ENCODE data around the gene SRGAP1.

- TF ChIP-seq REST (IDR thresholded peaks at IDR 0.05; ENCODE audit: insufficient read depth in 1 of 2, low read depth in 2 of 2, low read length in 2 of 2) (no peak), POLR2AphosphoS5 (IDR thresholded peaks at IDR 0.05; ENCODE audit: low read depth, low read length) (no peak)
Observed at GRCh38 chr12:63965936-63966605, 121.6 kb downstream of the SRGAP1 start.

Data from PFSK-1 (cell line).